Esophagus mucosa (tissue), 1 donor: ENCODE measurements around the gene CTBP1. TPM values are rescaled to one million over a fixed set of nuclear protein-coding genes. Genes with fewer than 3 reads are reported as not detected.

ENCODE experiments used
- ATAC-seq: fragments of 200-7000 bp; cut with Tn5 transposase; one replicate; pipeline ENCODE4 v1.9.1; 2020
- total RNA-seq: library from RNA; stranded (reverse); gene quantifications from one replicate; pipeline ENCODE4 v1.2.4, GENCODE V29; 2023
- donor health status: DM: yes; HTN: yes; CAD: no.

Gene CTBP1
- total RNA-seq, 1 donor from 2014 or later = 89.4 TPM

- no peak for ATAC-seq
Measured at GRCh38 chr4:1283711-1284110, 34.8 kb upstream of the CTBP1 start.

- ATAC-seq = no peak
Measured at GRCh38 chr4:1279253-1279652, 30.3 kb upstream of the CTBP1 start.

- peak; percentile 49 for ATAC-seq
Measured at GRCh38 chr4:1277667-1278665, 29.0 kb upstream of the CTBP1 start.

GRCh38 chr4:1276984-1277383, 28.1 kb upstream of the CTBP1 start:
- ATAC-seq = no peak

- ATAC-seq = no peak
Measured at GRCh38 chr4:1274871-1275270, 25.9 kb upstream of the CTBP1 start.

GRCh38 chr4:1271686-1272085, 22.8 kb upstream of the CTBP1 start:
- ATAC-seq = no peak

- no peak for ATAC-seq
Measured at GRCh38 chr4:1269209-1269608, 20.3 kb upstream of the CTBP1 start.

GRCh38 chr4:1266881-1267763, 18.2 kb upstream of the CTBP1 start:
- no peak for ATAC-seq

GRCh38 chr4:1265351-1265750, 16.4 kb upstream of the CTBP1 start:
- no peak for ATAC-seq

- no peak for ATAC-seq
Measured at GRCh38 chr4:1264942-1265341, 16.0 kb upstream of the CTBP1 start.

GRCh38 chr4:1261107-1261928, 12.4 kb upstream of the CTBP1 start:
- peak; percentile 29 for ATAC-seq

GRCh38 chr4:1260418-1261106, 11.6 kb upstream of the CTBP1 start:
- ATAC-seq = peak; percentile 10

GRCh38 chr4:1259966-1260365, 11.0 kb upstream of the CTBP1 start:
- no peak for ATAC-seq

GRCh38 chr4:1258457-1258856, 9.5 kb upstream of the CTBP1 start:
- ATAC-seq = no peak

- no peak for ATAC-seq
Measured at GRCh38 chr4:1255699-1256098, 6.8 kb upstream of the CTBP1 start.

GRCh38 chr4:1255151-1255550, 6.2 kb upstream of the CTBP1 start:
- ATAC-seq = no peak

- no peak for ATAC-seq
Measured at GRCh38 chr4:1253831-1254230, 4.9 kb upstream of the CTBP1 start.

- no peak for ATAC-seq
Measured at GRCh38 chr4:1252928-1253492, 4.1 kb upstream of the CTBP1 start.

GRCh38 chr4:1251773-1252066, 2.8 kb upstream of the CTBP1 start:
- no peak for ATAC-seq

- no peak for ATAC-seq
Measured at GRCh38 chr4:1250921-1251772, 2.2 kb upstream of the CTBP1 start.

- ATAC-seq = no peak
Measured at GRCh38 chr4:1250527-1250812, 1.5 kb upstream of the CTBP1 start.
